ENCODE data around the gene FN3KRP.

Gene FN3KRP

DNA sequence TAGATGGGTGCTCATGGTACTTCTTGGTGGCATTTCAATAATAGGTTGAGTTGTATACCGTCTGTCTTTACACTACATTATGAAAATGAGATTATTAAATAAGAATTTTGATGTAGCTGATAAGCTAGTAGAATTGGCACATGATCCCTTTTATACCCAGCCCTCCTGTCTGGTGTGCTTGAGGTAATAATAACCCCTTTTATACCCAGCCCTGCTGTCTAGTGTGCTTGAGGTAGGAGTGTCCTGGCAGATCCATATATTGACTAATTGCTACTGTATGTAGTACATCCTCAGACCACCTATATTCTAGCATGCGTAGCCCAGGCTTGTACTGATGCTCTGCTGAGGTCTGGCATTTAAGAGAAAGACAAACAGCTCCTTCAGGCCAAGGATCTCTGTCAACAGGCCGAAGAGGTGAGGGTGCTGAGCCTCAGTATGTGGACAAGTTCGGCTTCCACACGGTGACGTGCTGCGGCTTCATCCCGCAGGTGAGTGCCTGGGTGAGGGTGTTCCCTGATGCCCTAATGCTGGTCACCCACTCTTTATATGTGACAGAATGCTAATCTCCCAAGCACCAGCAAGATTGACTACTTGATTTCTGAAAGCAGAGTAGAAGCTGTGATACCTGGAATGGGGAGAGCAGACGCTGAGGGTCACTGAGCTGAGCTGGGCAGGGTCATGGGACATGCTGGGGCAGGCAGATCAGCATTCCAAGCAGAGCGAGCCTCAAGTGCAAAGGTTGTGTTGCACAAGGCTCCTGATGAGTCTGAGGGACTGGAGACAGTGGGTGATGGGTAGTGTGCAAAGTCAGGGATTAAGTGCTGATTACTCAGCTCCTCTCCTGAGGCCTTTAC is 24.6 kb downstream of the FN3KRP start:
- no peak for TF ChIP-seq POLR2AphosphoS5 (IDR thresholded peaks at IDR 0.05; ENCODE audit: low read depth, low read length)
- no peak for TF ChIP-seq SIN3A (IDR thresholded peaks at IDR 0.05; ENCODE audit: borderline replicate concordance, insufficient read depth, low read length)
- TF ChIP-seq REST (IDR thresholded peaks at IDR 0.05; ENCODE audit: insufficient read depth in 1 of 2, low read depth in 2 of 2, low read length in 2 of 2): no peak
- TF ChIP-seq TAF1 (IDR thresholded peaks at IDR 0.05; ENCODE audit: borderline replicate concordance, insufficient read depth, low read length): no peak
- no peak for TF ChIP-seq FOXP2 (optimal IDR thresholded peaks at IDR 0.05; ENCODE audit: borderline replicate concordance, extremely low read depth, extremely low read length, insufficient read depth)

- TF ChIP-seq POLR2AphosphoS5 (IDR thresholded peaks at IDR 0.05; ENCODE audit: low read depth, low read length) (no peak), FOXP2 (optimal IDR thresholded peaks at IDR 0.05; ENCODE audit: borderline replicate concordance, extremely low read depth, extremely low read length, insufficient read depth) (no peak), SIN3A (IDR thresholded peaks at IDR 0.05; ENCODE audit: borderline replicate concordance, insufficient read depth, low read length) (no peak), TAF1 (IDR thresholded peaks at IDR 0.05; ENCODE audit: borderline replicate concordance, insufficient read depth, low read length) (no peak), REST (IDR thresholded peaks at IDR 0.05; ENCODE audit: insufficient read depth in 1 of 2, low read depth in 2 of 2, low read length in 2 of 2) (no peak)
Observed at GRCh38 chr17:82743344-82744219, 27.1 kb downstream of the FN3KRP start.

GRCh38 chr17:82745524-82745923 is 29.0 kb downstream of the FN3KRP start:
- TF ChIP-seq SIN3A (IDR thresholded peaks at IDR 0.05; ENCODE audit: borderline replicate concordance, insufficient read depth, low read length): no peak
- TF ChIP-seq POLR2AphosphoS5 (IDR thresholded peaks at IDR 0.05; ENCODE audit: low read depth, low read length): no peak
- no peak for TF ChIP-seq TAF1 (IDR thresholded peaks at IDR 0.05; ENCODE audit: borderline replicate concordance, insufficient read depth, low read length)
- TF ChIP-seq REST (IDR thresholded peaks at IDR 0.05; ENCODE audit: insufficient read depth in 1 of 2, low read depth in 2 of 2, low read length in 2 of 2): no peak
- no peak for TF ChIP-seq FOXP2 (optimal IDR thresholded peaks at IDR 0.05; ENCODE audit: borderline replicate concordance, extremely low read depth, extremely low read length, insufficient read depth)

DNA sequence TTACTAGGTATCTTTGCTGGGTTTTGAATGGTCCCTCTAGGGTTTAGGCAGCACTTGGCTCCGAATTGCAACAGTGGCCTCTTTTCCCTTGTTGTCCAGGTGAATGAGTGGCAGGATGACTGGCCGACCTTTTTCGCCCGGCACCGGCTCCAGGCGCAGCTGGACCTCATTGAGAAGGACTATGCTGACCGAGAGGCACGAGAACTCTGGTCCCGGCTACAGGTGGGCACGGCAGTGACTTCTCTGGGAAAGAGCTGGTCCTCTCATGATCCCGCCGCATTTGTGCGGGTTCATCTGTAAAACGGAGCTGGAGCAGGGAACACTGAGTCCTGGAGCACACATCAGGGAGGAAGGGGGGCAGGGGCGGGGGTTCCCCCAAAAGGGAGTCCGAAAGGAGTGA is 32.2 kb downstream of the FN3KRP start:
- no peak for TF ChIP-seq FOXP2 (optimal IDR thresholded peaks at IDR 0.05; ENCODE audit: borderline replicate concordance, extremely low read depth, extremely low read length, insufficient read depth)
- no peak for TF ChIP-seq SIN3A (IDR thresholded peaks at IDR 0.05; ENCODE audit: borderline replicate concordance, insufficient read depth, low read length)
- no peak for TF ChIP-seq POLR2AphosphoS5 (IDR thresholded peaks at IDR 0.05; ENCODE audit: low read depth, low read length)
- TF ChIP-seq TAF1 (IDR thresholded peaks at IDR 0.05; ENCODE audit: borderline replicate concordance, insufficient read depth, low read length): no peak
- no peak for TF ChIP-seq REST (IDR thresholded peaks at IDR 0.05; ENCODE audit: insufficient read depth in 1 of 2, low read depth in 2 of 2, low read length in 2 of 2)
